Central memory CD8-positive, alpha-beta T cell (primary cell): ENCODE data around the gene PDE5A.
"Not testable (repeated sequence)": the region's sequence is repeated elsewhere in the genome, so short reads cannot be mapped to it uniquely, and the experiment has no call there.

Experiments used
- ATAC-seq: fragments of 150-1000 bp; cut with Tn5 transposase; replicated peaks from 2 replicates; pipeline ENCODE4 v1.10.0; 2022; ENCODE audit warnings: mild to moderate bottlenecking, moderate FRiP score, moderate number of reproducible peaks; ENCODE audit not compliant: poor library complexity, severe bottlenecking; ENCODE audit errors: extremely low read depth
- DNase-seq, 2 donors: peaks; one replicate each; pipeline ENCODE4 v3.0.0; 2021; ENCODE audit warnings: low spot score in 2 of 2
- H3K27ac Mint-ChIP-seq: one replicate; pipeline ENCODE4 v1.8.0; 2022; ENCODE audit warnings: low read depth, mild to moderate bottlenecking, moderate library complexity, mixed read lengths
- H3K27me3 Mint-ChIP-seq: one replicate; pipeline ENCODE4 v1.8.0; 2022; ENCODE audit warnings: mixed read lengths
- H3K36me3 Mint-ChIP-seq: one replicate; pipeline ENCODE4 v1.8.0; 2022; ENCODE audit warnings: mild to moderate bottlenecking, moderate library complexity, mixed read lengths; ENCODE audit not compliant: insufficient read depth
- H3K4me1 Mint-ChIP-seq: one replicate; pipeline ENCODE4 v1.8.0; 2022; ENCODE audit warnings: mixed read lengths
- H3K4me3 Mint-ChIP-seq: one replicate; pipeline ENCODE4 v1.8.0; 2022; ENCODE audit warnings: mild to moderate bottlenecking, moderate library complexity, mixed read lengths
- H3K9me3 Mint-ChIP-seq: one replicate; pipeline ENCODE4 v1.8.0; 2022; ENCODE audit warnings: mixed read lengths

The PDE5A gene

DNA sequence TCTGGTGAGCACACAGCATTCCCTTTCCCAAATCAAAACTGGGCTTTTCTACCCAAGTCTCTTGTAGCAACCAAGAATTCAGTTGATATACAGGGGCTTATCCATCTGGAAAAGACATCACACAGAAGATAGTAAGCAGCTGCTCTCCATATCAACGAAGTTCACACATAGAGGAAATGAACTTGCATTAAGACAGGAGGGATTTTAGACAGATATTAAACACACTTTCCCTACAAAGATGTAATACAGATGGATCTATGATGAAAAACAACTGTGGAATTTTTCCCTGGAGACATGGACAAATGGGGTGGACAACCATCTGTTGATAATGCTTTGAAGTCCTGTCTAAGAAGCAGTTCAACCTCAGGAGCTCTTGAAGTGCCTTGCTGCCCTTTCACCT is 9.8 kb upstream of the PDE5A start:
- no peaks in the 10 kb centered on the region for H3K9me3 Mint-ChIP-seq
- no peak for ATAC-seq
- no peaks in the 10 kb centered on the region for H3K36me3 Mint-ChIP-seq
- no peak for DNase-seq
- H3K4me1 Mint-ChIP-seq: no peaks in the 10 kb centered on the region
- no peak overlapping the region for H3K27ac Mint-ChIP-seq
- H3K27me3 Mint-ChIP-seq: peaks cover 19% of the 10 kb centered on the region
- H3K4me3 Mint-ChIP-seq: no peak overlapping the region

DNA sequence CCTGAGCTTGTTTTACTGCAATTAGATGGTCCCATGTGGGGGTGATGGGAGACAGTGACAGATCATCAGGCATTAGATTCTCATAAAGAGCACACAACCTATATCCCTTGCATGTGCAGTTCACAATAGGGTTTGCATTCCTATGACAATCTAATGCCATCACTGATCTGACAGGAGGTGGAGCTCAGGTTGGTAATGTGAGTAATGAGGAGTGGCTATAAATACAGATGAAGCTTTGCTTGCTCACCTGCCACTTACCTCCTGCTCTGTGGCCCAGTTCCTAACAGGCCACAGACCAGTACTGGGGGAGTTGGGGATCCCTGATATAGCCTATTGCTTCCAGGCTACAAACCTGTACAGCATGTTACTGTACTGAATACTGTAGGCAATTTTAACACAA is 8.2 kb upstream of the PDE5A start:
- H3K4me1 Mint-ChIP-seq, H3K9me3 Mint-ChIP-seq, H3K4me3 Mint-ChIP-seq, H3K27ac Mint-ChIP-seq, DNase-seq, ATAC-seq, H3K36me3 Mint-ChIP-seq: not testable (repeated sequence)
- peaks cover 31% of the 10 kb centered on the region for H3K27me3 Mint-ChIP-seq

DNA sequence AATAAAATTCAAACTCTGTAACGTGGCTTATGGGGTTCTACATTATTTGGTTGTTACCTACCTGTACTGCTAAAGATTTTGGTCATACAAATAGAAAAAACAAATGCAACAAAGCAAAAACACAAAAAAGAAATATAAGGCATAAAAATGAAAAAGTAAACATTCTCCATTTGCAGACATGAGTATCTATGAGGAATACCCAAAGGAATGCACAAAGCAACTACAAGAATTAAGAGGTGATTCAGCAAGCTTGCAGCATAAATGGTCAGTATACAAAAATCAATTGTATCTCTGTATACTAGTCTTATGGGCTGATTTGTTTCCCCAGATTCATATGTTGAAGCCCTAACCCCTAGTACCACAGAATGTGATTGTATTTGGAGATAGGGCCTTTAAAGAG is 3.6 kb upstream of the PDE5A start:
- Mint-ChIP-seq H3K4me3 (no peak overlapping the region), H3K36me3 (peaks cover 4% of the 10 kb centered on the region), H3K4me1 (peaks cover 15% of the 10 kb centered on the region), H3K9me3 (no peaks in the 10 kb centered on the region), H3K27ac (no peak overlapping the region), H3K27me3 (peaks cover 33% of the 10 kb centered on the region)
- no peak for DNase-seq
- no peak for ATAC-seq

DNA sequence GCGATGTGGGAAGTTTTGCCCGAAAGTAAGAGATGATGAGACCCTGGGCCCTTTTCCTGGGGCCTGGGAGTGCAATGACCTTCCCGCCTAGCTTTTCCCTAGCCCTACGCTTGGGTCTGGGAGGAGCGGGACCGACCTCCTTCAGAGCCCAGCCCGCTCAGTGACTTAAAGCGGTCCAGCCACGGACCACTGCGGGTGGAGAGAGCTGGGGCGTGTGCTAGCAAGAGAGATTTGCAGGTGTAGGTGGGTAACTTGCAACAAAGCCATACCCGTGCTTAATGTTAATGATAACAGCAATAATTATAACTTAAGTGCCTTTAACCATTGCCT is 503 bp upstream of the PDE5A start:
- Mint-ChIP-seq H3K36me3 (peaks cover 7% of the 10 kb centered on the region), H3K9me3 (no peaks in the 10 kb centered on the region), H3K4me1 (peaks cover 22% of the 10 kb centered on the region), H3K27me3 (peaks cover 22% of the 10 kb centered on the region), H3K27ac (no peak overlapping the region), H3K4me3 (peak overlapping the region; percentile 92)
- no peak for DNase-seq
- peak; percentile 17 for ATAC-seq

DNA sequence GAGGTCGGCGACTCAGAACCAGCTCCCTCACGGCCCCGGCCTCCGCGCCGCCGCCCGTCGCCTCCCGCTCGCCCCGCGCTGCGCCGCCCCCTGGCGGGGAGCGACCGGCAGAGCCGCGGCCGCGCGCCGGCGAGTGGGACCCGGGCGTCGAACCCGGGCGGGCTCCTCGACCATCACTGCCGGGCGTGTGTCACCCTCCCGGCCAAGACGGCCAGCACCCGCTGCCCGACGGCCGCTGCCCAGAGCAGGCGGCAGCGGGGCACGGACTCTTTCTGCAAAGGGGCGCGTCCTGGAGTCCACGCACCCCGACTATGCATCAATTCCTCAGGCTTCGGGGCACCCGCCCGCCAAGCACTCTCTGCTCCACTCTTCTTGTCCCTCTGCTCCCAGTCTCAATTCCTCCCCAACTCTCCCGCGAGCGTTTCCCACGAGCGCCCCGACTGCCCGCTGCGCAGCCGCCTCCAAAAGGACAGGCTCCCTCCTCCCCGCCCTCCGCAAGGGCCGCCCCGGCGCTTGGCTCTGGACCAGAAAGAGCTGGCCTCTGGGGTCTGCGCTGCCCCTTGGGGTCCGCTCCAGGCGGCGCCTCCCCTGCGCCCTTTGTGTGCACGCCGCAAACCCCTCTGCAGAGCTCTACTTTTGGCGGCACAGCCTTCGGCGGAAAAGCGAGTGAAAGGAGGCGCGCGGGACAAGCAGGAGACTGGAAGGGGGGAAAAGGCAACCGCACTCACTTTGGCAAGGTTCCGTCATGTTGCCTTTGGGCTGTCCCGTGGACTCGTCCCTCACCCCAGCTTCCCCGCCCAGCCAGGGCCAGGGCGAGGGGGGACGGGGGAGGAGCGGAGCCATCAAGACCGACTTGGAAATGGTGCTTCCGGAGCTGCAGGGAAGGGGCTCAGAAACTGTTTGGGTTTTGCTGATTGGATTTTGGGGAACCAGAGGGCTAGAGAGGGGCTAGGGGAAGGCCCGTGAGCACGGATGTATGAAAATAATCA is 1.0 kb downstream of the PDE5A start:
- Mint-ChIP-seq H3K9me3 (no peaks in the 10 kb centered on the region), H3K36me3 (peaks cover 7% of the 10 kb centered on the region), H3K27ac (peak overlapping the region; percentile 35), H3K4me3 (peak overlapping the region; percentile 92), H3K27me3 (peaks cover 9% of the 10 kb centered on the region), H3K4me1 (peaks cover 22% of the 10 kb centered on the region)
- ATAC-seq (peak; percentile 40), DNase-seq (peak; percentile 14 to 19)

DNA sequence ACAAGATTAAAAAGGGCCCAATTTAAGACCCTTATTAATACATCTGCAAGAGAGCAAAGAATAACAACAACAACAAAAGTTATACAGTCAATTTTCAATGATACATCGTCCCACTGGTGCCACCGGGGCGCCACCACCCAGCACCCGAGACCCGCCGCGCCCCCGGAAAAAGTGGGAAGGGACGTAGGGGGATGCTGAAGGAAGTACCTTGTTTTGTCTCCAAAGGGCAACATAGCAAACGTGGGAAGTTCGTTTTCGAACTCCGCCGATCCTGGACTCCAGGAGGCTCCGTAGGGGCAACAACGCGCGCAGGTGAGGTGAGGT is 1.7 kb downstream of the PDE5A start:
- DNase-seq (peak in 1 of 2 donors; percentile 38), ATAC-seq (no peak)
- Mint-ChIP-seq H3K27me3 (peaks cover 3% of the 10 kb centered on the region), H3K9me3 (no peaks in the 10 kb centered on the region), H3K36me3 (peaks cover 7% of the 10 kb centered on the region), H3K4me1 (peaks cover 22% of the 10 kb centered on the region), H3K27ac (no peak overlapping the region), H3K4me3 (peak overlapping the region; percentile 92)

DNA sequence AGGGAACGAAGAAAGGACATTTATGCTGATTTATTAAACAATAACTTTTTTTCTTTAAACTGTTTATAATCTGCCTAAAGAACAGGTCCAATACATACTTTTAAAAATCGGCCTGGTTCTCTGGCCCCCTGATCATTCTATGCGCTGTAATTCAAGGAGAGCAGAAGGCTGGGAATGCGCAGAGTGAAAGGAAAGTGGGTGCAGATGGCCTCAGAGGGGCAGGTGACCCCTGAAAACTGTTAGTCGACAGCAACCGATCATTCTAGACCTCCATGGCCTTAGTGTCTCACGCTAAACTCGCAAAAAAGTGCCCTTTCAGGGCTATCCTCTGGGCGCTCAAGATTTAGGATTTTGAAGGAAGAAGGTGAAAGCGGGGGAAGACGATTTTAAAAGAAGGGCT is 2.2 kb downstream of the PDE5A start:
- Mint-ChIP-seq H3K4me1 (peaks cover 22% of the 10 kb centered on the region), H3K27ac (no peak overlapping the region)

DNA sequence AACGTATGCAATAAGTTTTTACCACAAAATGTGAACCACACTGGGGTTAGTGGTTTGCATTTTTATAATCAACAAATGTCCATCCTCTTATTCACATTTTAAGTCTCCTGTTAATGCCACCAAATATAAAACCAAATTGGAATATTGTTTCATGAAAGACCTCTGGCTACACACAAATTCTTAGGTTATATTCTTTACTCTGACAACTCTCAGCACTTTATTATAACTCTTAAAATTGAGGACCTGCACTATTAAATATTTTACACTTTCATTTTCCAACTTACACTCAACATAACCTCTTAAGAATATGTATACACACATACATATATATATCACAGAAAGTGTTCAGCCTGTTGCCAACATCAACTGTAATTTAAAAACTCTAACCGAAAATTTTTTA is 2.8 kb downstream of the PDE5A start:
- H3K27me3 Mint-ChIP-seq: peaks cover 4% of the 10 kb centered on the region
- H3K9me3 Mint-ChIP-seq: no peaks in the 10 kb centered on the region
- no peak overlapping the region for H3K27ac Mint-ChIP-seq
- peaks cover 7% of the 10 kb centered on the region for H3K36me3 Mint-ChIP-seq
- H3K4me3 Mint-ChIP-seq: no peak overlapping the region
- DNase-seq (no peak), ATAC-seq (no peak)
- peaks cover 22% of the 10 kb centered on the region for H3K4me1 Mint-ChIP-seq

More for the DNA sequence above, 2.2 kb downstream of the PDE5A start:
- peaks cover 7% of the 10 kb centered on the region for H3K36me3 Mint-ChIP-seq
- H3K4me3 Mint-ChIP-seq: peak overlapping the region; percentile 92
- no peaks in the 10 kb centered on the region for H3K27me3 Mint-ChIP-seq
- DNase-seq (no peak), ATAC-seq (no peak)
- H3K9me3 Mint-ChIP-seq: no peaks in the 10 kb centered on the region

DNA sequence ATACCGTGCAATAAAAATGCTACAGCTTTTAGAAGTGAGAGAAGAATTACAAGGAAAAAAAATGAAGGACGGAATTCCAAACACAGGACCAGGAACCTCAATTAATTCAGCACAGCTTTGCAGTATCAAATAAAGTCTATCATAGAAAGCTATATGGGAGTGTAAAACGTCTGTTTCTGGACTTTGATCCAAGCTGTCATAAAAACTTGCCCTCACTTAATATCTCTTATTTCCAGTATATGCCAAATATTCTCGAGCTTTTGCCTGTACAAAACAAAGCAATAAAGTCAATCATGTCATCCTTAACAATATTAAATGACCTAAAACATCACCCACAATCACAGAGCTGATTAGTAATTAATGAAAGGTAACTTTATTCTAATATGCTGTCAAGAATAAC is 4.2 kb downstream of the PDE5A start:
- H3K36me3 Mint-ChIP-seq: peaks cover 7% of the 10 kb centered on the region
- no peak overlapping the region for H3K27ac Mint-ChIP-seq
- H3K4me3 Mint-ChIP-seq: no peak overlapping the region
- H3K27me3 Mint-ChIP-seq: peaks cover 18% of the 10 kb centered on the region
- peaks cover 22% of the 10 kb centered on the region for H3K4me1 Mint-ChIP-seq
- H3K9me3 Mint-ChIP-seq: no peaks in the 10 kb centered on the region
- ATAC-seq (no peak), DNase-seq (no peak)

DNA sequence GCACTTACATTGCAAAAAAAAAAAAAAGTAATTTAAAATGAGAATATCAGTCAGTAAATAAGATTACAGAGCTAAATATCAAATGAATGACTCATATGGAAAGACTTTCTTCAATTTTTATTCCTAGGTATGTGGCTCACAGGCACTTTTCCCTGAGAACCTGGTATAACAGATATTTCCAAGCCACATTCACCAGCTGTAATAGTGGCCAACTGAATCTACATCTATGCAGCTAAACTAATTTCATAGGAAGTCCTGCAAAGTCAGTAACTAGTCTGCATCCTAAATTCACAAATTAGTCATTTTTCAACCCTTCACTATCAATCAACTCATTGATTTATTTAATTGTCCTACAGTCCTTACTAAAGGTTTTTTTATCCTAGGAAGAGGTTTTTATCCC is 5.6 kb downstream of the PDE5A start:
- Mint-ChIP-seq H3K4me1 (peaks cover 13% of the 10 kb centered on the region), H3K27me3 (peaks cover 23% of the 10 kb centered on the region), H3K27ac (no peak overlapping the region), H3K36me3 (peaks cover 6% of the 10 kb centered on the region), H3K9me3 (no peaks in the 10 kb centered on the region), H3K4me3 (no peak overlapping the region)
- ATAC-seq: no peak
- no peak for DNase-seq

DNA sequence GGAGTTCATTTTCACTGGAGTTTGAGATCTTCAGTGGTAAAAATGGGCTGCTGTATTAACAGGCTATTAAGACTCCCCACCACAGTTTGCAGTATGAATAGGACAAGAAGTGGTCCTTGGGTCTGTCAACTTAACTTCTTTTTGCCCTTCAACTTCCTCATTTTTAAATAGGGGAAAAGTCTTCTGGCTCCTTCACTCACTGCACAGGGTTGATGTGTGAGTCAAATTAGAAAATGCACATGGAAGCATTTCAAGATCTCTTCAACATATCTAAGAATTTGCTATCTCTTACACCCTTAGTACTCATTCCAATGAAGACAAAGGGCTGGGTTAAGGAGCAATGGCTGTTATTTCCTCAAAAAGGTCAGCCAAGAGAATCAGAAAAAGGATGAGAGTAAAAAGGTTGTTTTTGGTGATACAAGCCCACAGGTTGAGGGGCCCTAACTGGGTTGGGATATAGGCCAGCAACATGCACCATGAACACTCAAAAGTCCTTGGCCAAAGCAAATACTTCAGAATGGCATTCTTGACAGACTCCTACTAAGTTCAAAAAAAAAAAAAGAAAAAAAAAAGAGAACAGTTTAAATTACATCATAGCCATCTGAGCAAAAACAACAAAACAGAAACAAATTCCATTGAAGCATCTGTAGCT is 13.4 kb downstream of the PDE5A start:
- Mint-ChIP-seq H3K4me3 (no peak overlapping the region), H3K36me3 (no peaks in the 10 kb centered on the region), H3K9me3 (no peaks in the 10 kb centered on the region), H3K27ac (no peak overlapping the region), H3K27me3 (peaks cover 23% of the 10 kb centered on the region), H3K4me1 (no peaks in the 10 kb centered on the region)
- ATAC-seq: no peak
- no peak for DNase-seq

DNA sequence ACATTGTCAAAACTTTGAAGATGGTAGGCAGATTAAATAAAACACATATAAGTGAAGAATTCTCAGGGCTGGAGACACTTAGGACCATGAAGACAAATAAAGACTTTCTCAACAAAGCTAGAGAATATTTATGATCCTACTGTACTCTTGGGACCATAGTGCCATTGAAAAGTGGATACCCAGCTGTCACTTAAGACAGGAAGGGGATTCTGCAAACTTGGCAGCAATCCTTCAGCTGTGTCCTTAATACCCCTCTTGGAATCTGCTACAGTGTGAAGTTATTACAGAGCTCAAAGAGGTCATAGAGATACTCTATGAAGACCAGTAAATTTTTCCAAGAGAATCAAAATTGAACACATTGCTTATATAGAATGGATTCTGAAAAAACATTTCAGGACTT is 24.3 kb downstream of the PDE5A start:
- H3K27ac Mint-ChIP-seq: no peak overlapping the region
- no peaks in the 10 kb centered on the region for H3K4me1 Mint-ChIP-seq
- H3K36me3 Mint-ChIP-seq: peaks cover 2% of the 10 kb centered on the region
- no peak for DNase-seq
- peaks cover 17% of the 10 kb centered on the region for H3K27me3 Mint-ChIP-seq
- no peak for ATAC-seq
- no peak overlapping the region for H3K4me3 Mint-ChIP-seq
- peaks cover under 1% of the 10 kb centered on the region for H3K9me3 Mint-ChIP-seq

DNA sequence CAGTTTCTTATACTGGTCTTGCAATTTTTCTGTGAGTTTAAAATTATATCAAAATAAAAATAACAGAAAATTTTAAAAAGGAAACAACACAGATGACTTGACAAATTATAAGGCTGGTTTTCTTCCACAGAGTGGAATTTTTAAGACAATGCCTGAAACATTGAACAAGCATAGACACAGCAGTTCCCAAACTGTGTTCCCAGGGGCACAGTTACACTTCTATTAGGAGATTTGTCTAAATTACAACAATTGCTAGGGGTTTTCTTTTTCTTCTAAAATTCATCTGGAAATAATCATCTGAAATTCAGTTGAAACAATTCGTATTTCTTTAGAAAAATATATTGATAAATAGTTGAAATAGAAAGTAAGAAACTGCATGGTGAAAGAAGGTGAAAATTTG is 26.2 kb downstream of the PDE5A start:
- no peak for DNase-seq
- ATAC-seq: no peak
- H3K9me3 Mint-ChIP-seq: peaks cover 11% of the 10 kb centered on the region
- no peak overlapping the region for H3K27ac Mint-ChIP-seq
- H3K36me3 Mint-ChIP-seq: peaks cover 2% of the 10 kb centered on the region
- H3K4me1 Mint-ChIP-seq: no peaks in the 10 kb centered on the region
- H3K4me3 Mint-ChIP-seq: no peak overlapping the region
- H3K27me3 Mint-ChIP-seq: peaks cover 17% of the 10 kb centered on the region
